HG02938 (cell line): ENCODE measurements around the gene FLOT1.

Experiments
- ATAC-seq: cut with Tn5 transposase; IDR thresholded peaks from one replicate; pipeline ENCODE4 v1.9.1; 2021; ENCODE audit warnings: mild to moderate bottlenecking, moderate library complexity; ENCODE audit not compliant: unreplicated experiment

FLOT1 gene

GRCh38 chr6:30747902-30748769, 5.6 kb upstream of the FLOT1 start:
- no peak for ATAC-seq

DNA sequence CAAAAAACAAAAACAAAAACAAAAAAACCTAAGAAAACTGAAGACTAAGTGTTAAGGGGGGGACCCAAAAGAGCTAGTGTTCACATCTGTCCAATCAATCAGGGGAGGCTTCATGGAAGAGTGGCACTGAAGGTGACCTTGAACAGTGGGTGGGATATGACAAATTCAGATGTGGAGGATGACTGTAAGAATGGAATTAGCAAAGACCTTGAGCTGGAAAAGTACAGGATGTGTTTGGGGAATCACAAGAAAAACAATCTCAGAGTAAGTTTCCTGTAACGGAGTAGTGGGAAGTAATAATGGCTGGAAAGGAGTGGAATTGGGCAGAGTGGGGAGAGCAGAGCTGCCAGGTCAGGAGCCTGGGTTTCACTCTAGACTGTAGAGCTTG, 4.8 kb upstream of the FLOT1 start:
- ATAC-seq, result no peak

- ATAC-seq, result no peak
Observed at GRCh38 chr6:30744054-30744805, 1.7 kb upstream of the FLOT1 start, which contains the start of gene IER3. TSS of gene IER3 (minus strand) at chr6:30744547. CDS start at chr6:30744518, 29 bp downstream.

GRCh38 chr6:30743099-30744053, 889 bp upstream of the FLOT1 start:
- no peak for ATAC-seq

- no peak for ATAC-seq
Observed at GRCh38 chr6:30741789-30742315, 635 bp downstream of the FLOT1 start.

DNA sequence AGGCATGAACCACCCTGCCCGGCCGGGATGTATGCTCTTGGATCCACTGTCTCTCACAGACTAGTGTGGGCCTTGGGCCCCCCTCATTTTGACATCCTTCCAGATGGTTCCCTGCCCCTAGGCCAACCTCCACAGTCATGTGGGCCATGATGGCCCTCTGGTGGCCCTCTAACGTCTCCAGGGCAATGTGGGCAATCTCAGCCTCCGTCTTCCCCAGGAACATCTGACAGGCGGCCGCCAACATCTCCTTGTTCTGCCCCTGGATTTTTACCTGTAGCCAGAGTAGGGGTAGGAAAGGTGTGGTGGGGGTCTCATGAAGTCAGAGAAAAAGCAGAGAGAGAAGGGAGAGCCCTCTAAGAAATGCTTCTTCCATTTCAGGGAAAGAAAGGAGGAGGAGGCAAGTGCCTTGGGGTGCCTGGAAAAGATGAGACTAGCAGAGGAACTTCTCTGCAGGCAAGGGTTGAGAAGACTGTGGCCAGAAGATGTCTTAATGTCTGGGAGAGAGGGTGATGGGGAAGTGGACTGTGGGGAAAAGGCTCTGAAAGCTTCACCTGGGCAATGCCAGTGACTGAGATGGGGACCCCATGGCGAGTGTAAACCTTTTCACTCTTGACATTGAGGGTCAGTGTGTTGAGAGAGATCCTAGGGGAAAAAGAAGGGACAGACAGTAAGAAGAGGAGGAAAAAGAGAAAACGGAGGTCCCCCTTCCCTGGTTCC, 1.3 kb downstream of the FLOT1 start:
- no peak for ATAC-seq

- ATAC-seq, result no peak
Observed at GRCh38 chr6:30740540-30740870, 2.0 kb downstream of the FLOT1 start.

GRCh38 chr6:30738532-30738931, 4.0 kb downstream of the FLOT1 start:
- no peak for ATAC-seq

- ATAC-seq, result no peak
Observed at GRCh38 chr6:30735668-30736314, 6.7 kb downstream of the FLOT1 start.

DNA sequence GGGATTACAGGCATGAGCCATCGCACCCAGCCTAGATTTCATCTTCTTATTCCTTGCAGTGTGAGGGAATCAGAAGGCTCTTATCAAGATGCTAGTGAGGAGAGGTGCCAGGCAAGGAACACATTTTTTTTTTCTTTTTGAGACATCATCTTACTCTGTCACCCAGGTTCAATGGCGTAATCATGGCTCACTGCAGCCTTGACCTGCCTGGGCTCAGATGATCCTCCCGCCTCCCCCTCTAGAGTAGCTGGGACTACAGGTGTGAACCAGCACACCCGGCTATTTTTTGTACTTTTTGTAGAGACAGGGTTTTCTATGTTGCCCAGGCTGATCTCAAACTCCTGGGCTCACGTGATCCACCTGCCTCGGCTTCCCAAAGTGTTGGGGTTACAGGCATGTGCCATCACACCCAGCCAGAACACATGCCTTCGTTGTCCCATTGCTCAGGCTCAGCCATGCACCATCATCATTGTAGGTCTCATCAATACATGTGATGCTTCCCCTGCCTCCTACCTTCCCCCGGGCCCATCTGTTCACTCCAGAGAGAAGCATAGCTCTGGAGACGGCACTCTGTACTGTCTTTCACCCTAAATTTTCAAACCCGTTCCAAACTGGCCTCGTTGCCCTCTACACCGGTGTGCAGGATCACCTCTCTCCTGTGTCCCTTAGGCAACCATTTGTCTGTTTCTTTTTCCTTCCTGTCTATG, 10.1 kb downstream of the FLOT1 start:
- no peak for ATAC-seq

DNA sequence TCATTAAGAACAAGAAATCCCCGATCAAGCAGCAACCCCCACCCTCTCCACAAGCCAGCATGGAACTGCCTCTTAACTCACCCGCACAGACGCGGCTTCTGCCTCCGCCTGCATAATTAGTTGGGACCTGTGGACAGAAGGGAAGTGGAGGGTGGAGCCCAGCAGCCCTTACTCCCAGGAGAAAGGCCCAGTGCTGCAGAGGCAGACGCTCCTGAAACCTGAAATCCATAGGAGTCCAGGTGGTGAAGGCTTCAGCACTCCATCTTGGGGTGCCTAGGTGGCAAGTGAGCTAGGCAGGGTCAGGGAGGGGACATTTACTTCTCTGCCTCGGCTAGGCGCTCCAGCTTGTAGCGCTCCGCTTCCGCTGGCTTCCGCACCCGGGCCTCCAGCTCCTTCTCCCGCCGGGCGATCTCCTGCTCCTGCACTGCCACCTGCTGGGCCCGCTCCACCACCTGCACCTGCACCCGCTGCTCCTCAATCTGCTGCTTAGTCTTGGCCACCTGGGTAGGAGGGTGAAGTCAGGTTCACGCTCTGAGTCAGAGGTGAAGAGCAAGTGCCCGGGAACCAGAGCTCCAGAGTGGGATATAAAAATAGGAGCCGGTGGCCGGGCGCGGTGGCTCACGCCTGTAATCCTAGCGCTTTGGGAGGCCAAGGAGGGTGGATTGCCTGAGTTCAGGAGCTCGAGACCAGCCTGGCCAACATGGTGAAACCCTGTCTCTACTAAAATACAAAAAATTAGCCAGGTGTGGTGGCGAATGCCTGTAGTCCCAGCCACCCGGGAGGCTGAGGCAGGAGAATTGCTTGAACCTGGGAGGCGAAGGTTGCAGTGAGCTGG, 11.7 kb downstream of the FLOT1 start:
- no peak for ATAC-seq

- ATAC-seq, result no peak
Observed at GRCh38 chr6:30727920-30728553, 14.4 kb downstream of the FLOT1 start.

GRCh38 chr6:30726506-30727413, 15.7 kb downstream of the FLOT1 start:
- ATAC-seq, result no peak

- ATAC-seq, result no peak
Observed at GRCh38 chr6:30725713-30726505, 16.6 kb downstream of the FLOT1 start.

GRCh38 chr6:30724906-30725667, 17.4 kb downstream of the FLOT1 start:
- ATAC-seq, result no peak
